ENCODE measurements around the gene STARD9. TPM values are rescaled to one million over a fixed set of nuclear protein-coding genes. Genes with fewer than 3 reads are reported as not detected.
"Not testable (repeated sequence)": the region's sequence is repeated elsewhere in the genome, so short reads cannot be mapped to it uniquely, and the experiment has no call there.

STARD9 gene
- total RNA-seq, 6 experiments from 2014 or later, result 1.9 to 2.8 (median 2.3) TPM

DNA sequence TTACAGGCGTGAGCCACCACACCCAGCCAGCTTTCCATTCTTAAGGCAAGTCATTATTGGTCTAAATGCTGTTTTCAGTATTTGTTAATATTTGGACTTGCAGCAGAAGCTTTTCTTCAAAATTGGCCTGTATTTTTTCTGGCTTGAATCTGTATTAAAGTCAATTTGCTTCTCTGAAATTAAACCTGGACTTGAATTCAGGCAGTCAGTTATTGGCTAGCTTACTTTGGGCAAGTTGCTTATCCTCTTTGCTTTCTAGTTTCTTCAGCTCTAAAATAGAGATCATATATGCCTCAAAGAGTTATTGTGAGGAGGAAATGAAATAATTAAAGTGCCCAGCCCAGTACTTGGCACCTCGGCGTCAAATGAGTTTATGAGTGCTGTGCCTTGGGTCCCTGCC, 17.3 kb downstream of the STARD9 start:
- Mint-ChIP-seq H3K4me3 (no peak overlapping the region), H3K27ac (no peak overlapping the region), H3K36me3 (ENCODE audit: low read depth) (peaks cover 3% of the 10 kb centered on the region; the same call in 1 of the 2 replicates), H3K4me1 (ENCODE audit: low read depth) (peaks cover 24% of the 10 kb centered on the region), H3K9me3 (no peaks in the 10 kb centered on the region), H3K27me3 (ENCODE audit: insufficient read depth) (no peaks in the 10 kb centered on the region; the same call in 1 of the 2 replicates)
- TF ChIP-seq, protein P1, sequence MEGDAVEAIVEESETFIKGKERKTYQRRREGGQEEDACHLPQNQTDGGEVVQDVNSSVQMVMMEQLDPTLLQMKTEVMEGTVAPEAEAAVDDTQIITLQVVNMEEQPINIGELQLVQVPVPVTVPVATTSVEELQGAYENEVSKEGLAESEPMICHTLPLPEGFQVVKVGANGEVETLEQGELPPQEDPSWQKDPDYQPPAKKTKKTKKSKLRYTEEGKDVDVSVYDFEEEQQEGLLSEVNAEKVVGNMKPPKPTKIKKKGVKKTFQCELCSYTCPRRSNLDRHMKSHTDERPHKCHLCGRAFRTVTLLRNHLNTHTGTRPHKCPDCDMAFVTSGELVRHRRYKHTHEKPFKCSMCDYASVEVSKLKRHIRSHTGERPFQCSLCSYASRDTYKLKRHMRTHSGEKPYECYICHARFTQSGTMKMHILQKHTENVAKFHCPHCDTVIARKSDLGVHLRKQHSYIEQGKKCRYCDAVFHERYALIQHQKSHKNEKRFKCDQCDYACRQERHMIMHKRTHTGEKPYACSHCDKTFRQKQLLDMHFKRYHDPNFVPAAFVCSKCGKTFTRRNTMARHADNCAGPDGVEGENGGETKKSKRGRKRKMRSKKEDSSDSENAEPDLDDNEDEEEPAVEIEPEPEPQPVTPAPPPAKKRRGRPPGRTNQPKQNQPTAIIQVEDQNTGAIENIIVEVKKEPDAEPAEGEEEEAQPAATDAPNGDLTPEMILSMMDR (IDR thresholded peaks at IDR 0.05), result no peak
- no peak for DNase-seq

GRCh38 chr15:42593143-42593542, 17.7 kb downstream of the STARD9 start:
- Mint-ChIP-seq H3K4me1 (ENCODE audit: low read depth) (peaks cover 24% of the 10 kb centered on the region), H3K27ac (no peak overlapping the region), H3K9me3 (no peaks in the 10 kb centered on the region), H3K27me3 (ENCODE audit: insufficient read depth) (no peaks in the 10 kb centered on the region; the same call in 1 of the 2 replicates), H3K36me3 (ENCODE audit: low read depth) (peaks cover 3% of the 10 kb centered on the region; the same call in 1 of the 2 replicates), H3K4me3 (no peak overlapping the region)
- no peak for DNase-seq
- TF ChIP-seq, protein P1 (IDR thresholded peaks at IDR 0.05), result no peak

DNA sequence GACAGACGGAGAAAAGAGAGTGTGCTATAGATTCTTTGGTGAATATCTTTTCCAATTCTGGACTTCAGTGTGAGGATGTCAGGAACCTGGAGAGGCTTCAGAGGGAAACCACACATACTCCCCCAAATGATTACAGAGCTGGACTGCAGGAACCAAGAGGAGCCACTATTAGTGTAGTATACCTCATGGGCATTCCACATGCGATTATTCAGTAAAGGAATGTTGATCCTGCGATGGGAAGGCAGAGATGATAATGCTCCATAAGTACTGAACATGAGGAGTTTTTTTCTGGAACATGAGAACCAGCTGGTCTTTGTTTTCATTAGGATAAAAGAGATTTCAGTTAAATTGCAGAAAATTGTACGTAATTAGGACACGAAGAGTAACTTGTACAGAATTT, 18.7 kb downstream of the STARD9 start:
- H3K4me1 Mint-ChIP-seq (ENCODE audit: low read depth), result peaks cover 20% of the 10 kb centered on the region
- H3K9me3 Mint-ChIP-seq, result no peaks in the 10 kb centered on the region
- peaks cover under 1% of the 10 kb centered on the region; the same call in 1 of the 2 replicates for H3K36me3 Mint-ChIP-seq (ENCODE audit: low read depth)
- H3K27ac Mint-ChIP-seq, result 0 out of 2 replicates have a peak overlapping the region, but pooled peaks have one; percentile 9
- TF ChIP-seq, protein P1 (IDR thresholded peaks at IDR 0.05), result no peak
- DNase-seq, result peak; percentile 6
- H3K27me3 Mint-ChIP-seq (ENCODE audit: insufficient read depth), result no peaks in the 10 kb centered on the region; the same call in 1 of the 2 replicates
- H3K4me3 Mint-ChIP-seq, result no peak overlapping the region

GRCh38 chr15:42595626-42596240, 20.3 kb downstream of the STARD9 start:
- peaks cover 20% of the 10 kb centered on the region for H3K4me1 Mint-ChIP-seq (ENCODE audit: low read depth)
- no peaks in the 10 kb centered on the region for H3K9me3 Mint-ChIP-seq
- no peak for DNase-seq
- H3K4me3 Mint-ChIP-seq, result no peak overlapping the region
- H3K27me3 Mint-ChIP-seq (ENCODE audit: insufficient read depth), result no peaks in the 10 kb centered on the region; the same call in 1 of the 2 replicates
- H3K36me3 Mint-ChIP-seq (ENCODE audit: low read depth), result peaks cover 12% of the 10 kb centered on the region
- TF ChIP-seq, protein P1 (IDR thresholded peaks at IDR 0.05), result no peak
- no peak overlapping the region; the same call in 1 of the 2 replicates for H3K27ac Mint-ChIP-seq

GRCh38 chr15:42601316-42601715, 25.9 kb downstream of the STARD9 start:
- not testable (repeated sequence) for H3K27ac Mint-ChIP-seq; H3K27me3 Mint-ChIP-seq (ENCODE audit: insufficient read depth); H3K9me3 Mint-ChIP-seq; H3K4me3 Mint-ChIP-seq; DNase-seq
- Mint-ChIP-seq H3K36me3 (ENCODE audit: low read depth) (peaks cover 17% of the 10 kb centered on the region), H3K4me1 (ENCODE audit: low read depth) (peaks cover 20% of the 10 kb centered on the region)

DNA sequence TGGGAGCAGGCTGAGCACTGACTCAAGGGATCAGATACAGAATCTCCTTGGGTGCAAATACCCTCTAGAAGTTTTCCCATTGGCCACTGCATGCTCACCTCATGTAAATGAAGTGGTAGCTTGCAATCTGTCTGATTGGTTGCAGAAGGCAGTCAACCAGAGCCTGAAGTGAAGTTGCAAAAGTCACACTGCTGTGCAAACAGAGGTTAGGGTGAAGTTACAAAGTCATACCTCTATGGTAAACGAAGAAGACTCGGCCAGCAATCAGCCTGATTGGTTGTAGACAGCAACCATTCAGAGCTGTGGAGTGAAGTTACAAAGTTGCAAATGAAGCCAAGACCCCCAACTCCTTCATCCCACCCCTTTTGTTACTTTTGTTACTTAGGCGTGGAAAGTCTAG, 27.1 kb downstream of the STARD9 start:
- DNase-seq, result no peak
- H3K4me1 Mint-ChIP-seq (ENCODE audit: low read depth), result peaks cover 20% of the 10 kb centered on the region
- H3K27ac Mint-ChIP-seq, result no peak overlapping the region
- H3K9me3 Mint-ChIP-seq, result no peaks in the 10 kb centered on the region
- no peaks in the 10 kb centered on the region for H3K27me3 Mint-ChIP-seq (ENCODE audit: insufficient read depth)
- H3K36me3 Mint-ChIP-seq (ENCODE audit: low read depth), result peaks cover 17% of the 10 kb centered on the region
- TF ChIP-seq, protein P1 (IDR thresholded peaks at IDR 0.05), result no peak
- H3K4me3 Mint-ChIP-seq, result no peak overlapping the region
